Measurements from ENCODE around the gene RCAN1.

Gene RCAN1

DNA sequence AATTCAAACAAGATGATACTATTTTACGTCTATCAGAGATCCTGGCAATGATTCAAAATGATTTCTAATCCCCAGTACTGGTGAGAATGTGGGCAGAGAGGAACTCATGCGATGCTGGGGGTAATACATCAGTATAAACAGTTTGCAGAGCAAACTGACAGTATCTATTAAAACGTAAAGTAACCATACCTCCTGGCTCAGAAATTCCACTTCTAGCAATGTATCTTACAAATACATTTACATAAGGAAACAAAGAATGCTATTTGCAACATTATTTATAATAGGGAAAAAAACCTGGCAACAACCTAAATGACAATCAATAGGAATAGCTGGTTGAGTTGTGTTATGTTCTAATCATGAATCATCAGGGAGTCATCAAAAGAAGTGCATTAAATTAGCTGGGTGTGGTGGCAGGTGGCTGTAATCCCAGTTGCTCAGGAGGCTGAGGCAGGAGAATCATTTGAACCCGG, 15.9 kb downstream of the RCAN1 start:
- DNase-seq (ENCODE audit: low read depth): no peak

DNA sequence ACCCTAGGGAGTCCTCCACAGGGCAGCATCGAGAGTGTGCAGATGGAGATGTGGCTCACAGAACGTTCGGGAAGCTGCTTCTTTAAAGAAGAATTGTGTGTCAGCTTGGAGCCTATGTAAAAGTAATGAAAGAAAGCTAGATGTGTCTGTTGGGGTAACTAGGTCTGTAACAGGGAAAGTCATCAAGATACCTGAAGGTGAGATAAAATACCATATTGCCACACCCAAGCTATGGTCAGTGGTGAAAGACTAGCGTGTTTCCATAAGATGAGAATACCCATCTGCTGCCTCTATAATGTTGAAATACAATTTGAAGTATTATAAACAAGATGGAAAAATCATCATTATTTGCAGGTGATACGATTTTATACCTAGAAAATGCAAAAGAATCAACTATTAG, 17.5 kb downstream of the RCAN1 start:
- no peak for DNase-seq (ENCODE audit: low read depth)

DNA sequence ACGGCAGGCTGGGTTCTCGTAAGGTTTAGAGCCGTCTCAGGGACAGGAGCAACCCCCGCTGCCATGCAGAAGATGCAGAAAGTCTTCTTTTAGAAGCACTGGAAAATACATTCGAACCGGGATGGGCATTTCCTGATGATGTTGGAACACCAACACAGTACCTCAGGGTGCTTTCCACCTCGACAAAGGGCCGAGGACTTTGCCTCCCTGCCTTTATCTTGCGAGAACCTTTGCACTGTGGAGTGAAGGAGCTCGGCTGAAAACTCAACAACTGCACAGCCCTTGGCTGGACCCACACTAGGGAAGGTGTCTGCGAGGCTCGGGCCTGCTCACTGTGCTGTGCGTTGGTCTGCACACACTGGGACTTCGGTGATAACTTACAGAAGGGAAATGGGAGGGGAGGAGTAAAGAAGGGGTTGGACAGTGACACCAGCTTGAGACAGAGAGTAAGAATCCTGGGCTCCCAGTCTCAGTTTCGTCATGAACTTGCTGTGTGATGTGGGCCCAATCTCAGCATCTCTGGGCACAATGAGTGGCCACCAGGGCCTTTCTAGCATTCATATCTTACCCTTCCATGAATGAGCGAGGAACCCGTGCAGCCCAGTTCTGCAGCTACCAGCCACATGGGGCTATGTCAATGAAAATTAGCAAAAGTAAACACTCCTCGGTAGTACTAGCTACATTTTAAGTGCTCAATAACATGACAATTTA, 18.2 kb downstream of the RCAN1 start:
- DNase-seq (ENCODE audit: low read depth): no peak

DNA sequence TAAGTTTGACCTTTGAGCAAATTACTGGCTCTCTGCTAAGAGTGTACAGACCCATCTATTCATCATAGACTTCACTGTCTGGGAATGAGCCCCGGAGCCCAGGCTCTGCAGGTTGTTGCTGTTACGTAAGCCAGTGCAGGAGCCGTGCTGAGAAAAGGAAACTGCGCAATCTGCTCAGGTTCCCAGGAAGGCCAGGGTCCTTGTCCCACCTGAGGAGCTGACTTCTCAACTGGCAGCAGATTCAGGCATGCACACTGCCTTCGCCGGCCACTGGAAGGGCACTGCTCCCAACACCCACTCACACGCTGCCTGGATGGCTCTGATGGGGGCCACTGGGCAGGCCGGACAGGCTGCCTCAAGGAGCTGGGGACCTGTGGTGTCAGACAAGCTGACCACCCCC, 19.5 kb downstream of the RCAN1 start:
- no peak for DNase-seq (ENCODE audit: low read depth)

DNA sequence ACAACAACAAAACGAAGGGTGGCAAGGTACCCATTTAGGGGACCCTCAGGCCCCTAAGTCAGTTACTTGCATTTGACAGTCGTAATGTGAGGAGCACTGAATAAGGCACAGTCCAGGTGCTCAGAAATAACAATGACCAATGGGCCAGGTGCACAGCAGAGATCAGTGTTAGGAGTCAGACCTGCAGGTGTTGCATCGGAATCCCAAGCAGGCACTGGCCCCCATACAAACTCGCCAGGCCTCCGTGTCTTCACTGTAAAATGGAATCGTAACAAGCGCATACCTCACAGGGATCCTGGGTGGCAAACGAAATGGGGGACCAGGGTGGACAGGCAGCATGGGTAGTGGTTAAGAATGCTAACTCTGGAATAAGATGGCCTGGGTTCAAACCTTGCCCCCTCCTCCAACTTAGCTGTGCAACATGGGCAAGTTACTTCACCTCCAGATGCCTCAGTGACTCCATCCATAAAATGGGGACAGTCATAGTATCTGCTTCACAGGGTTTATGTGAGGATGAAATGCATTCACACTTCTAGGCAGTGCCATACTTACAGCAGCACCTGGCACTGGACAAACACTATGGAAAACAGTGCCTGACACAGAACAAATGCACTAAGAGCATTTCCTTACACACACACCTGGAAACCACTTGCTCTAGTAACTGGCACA, 20.2 kb downstream of the RCAN1 start:
- no peak for DNase-seq (ENCODE audit: low read depth)

DNA sequence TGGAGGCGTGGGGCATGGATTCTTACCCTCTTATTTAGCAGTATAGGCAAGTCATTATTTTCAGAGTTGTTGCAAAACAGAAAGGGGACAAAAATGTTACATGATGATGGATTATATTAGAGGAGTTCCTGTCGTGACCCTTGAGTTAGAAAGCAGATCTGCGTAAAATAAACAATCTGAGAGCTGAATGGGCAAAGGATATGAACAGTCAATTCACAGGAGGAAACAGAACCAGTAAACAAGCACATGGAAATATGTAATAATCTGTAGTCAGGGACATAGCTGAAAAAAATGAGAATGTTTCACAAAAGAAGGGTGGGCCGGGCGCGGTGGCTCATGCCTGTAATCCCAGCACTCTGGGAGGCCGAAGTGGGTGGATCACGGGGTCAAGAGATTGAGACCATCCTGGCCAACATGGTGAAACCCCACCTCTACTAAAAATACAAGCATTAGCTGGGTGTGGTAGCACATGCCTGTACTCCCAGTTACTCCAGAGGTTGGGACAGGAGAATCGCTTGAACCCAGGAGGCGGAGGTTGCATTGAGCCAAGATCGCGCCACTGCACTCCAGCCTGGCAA, 20.9 kb downstream of the RCAN1 start:
- DNase-seq (ENCODE audit: low read depth): no peak

DNA sequence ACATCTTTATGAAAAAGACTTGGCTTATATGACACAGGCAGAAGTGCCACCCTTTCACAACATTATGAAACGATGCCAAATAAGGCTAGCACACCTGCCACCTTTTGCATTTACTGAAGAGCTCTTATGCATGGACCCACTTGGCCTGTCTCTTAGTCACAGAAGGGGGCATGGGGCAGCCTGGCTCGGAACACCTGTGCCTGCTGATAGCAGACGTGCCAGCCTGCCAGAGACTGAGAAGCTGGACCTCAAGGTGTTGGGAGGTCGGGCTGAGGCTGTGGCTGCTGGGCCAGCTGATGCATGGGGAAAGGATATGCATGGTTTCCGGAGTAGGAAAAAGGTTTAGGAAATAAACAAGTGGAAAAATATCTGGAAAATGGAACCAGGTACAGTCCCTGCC, 21.5 kb downstream of the RCAN1 start:
- no peak for DNase-seq (ENCODE audit: low read depth)

DNA sequence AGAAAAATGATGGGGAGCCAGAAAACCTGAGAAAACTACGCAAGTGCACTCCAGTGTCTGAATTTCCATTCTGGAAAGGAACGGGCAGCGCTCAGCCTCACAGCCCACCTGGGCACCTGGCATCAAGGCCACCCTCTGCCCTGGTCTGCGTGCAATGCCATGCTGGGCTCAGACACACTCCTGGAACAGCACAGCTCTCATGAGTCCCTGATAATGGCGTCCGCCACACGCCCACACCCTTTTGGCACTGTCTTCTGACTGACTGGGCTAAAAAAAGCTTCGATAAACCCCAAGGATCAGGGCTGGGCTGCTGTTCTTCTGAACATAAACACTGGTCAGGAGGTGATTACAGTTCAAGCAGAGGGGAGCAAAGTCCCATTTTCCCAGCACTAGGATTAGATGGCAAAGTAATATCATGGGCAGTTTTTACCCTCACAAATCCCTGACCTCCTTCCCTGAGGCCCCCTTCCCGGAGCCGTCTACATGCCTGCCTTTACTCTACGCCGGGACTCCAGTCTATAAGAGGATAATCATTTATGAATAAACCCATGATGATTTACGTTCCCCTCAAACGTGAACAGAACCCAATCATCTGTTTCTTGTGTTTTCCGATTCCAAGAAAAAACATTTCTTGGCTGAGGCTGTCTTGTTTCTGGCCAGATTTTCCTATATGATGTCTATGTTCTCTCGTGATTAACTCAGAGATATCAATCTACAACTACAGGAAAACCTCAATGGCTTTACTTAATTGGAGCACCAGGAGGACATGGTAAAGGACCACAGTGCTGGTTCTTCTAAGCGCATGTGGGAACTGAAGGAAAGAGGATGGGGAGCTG, 22.6 kb downstream of the RCAN1 start:
- DNase-seq (ENCODE audit: low read depth): no peak

DNA sequence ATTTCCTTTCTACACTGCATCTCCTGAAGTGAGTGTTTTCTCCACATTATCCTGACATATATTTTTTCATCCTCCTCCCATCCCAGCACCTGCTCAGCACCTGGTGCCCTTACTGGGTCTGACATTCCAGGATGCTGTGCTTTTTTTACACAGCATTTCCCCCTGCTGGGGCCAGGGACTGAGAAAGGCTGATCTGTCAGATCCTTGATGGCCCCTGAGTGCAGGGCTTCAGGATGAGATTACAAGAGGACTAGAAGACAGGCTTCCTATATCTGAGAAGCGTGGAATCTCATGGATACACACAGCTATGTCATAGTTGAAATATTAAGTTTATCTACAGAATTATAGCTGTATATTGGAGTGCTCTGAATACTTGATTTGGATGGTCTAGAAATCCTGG, 24.4 kb downstream of the RCAN1 start:
- DNase-seq (ENCODE audit: low read depth): no peak

DNA sequence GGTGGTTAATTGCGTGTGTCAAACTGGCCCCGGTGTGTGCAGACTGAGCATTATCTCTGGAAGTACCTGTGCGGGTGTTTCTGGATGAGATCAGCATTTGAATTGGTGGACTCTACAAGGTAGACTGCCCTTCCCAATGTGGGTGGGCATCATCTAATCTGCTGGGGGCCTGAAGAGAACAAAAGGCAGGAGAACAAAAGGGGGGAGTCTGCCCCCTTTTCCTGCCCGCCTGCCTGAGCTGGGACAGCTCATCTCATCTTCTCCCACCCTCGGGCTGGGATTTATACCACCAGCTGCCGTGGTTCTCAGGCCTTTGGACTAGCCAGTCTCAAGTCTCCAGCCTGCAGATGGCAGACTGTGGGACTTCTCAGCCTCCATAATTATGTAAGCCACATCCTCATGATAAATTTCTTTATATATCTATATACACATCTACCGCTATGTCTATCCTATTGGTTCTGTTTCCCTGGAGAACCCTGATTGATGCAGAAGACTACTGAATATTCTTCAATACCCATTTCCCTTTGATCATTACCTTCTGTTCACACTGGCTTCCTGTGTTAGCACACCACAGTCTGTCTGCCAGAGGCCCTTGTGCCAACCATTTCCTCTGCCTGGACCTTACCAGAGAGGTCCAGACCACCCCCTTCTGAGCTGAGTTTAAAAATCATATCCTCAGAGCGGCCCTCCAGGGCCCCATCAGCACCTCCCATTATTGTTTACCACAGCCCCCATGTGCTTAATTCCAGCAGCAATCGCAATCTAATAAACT, 25.2 kb downstream of the RCAN1 start:
- no peak for DNase-seq (ENCODE audit: low read depth)

DNA sequence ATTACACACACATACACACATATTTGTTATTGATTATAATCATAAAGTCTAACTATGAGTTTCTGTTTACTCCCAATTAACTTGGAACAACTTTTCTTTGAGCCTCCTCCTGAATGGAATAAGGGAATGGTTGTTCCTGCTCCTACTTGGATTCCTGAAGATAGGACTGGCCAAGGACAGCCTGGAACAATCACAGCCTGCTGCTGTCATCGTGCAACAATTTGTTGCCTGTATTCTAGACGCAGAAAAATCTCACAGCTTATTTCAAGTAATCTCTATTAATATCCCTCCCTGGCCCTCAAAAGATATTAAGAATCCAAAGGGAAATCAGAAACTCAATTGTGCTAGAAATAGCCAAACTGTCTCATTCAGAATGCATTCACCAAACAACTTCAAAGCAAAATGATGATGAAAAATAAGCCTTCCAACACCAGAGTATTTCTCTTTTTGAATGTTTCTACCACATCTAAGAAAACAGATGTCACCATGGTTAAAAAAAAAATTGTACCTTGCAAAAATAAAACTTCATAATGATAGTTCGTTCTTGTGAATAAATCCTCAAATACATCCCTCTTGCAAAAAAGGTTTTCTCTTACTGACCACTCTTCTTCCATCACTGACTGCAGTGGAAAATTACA, 30.9 kb downstream of the RCAN1 start:
- no peak for DNase-seq (ENCODE audit: low read depth)

DNA sequence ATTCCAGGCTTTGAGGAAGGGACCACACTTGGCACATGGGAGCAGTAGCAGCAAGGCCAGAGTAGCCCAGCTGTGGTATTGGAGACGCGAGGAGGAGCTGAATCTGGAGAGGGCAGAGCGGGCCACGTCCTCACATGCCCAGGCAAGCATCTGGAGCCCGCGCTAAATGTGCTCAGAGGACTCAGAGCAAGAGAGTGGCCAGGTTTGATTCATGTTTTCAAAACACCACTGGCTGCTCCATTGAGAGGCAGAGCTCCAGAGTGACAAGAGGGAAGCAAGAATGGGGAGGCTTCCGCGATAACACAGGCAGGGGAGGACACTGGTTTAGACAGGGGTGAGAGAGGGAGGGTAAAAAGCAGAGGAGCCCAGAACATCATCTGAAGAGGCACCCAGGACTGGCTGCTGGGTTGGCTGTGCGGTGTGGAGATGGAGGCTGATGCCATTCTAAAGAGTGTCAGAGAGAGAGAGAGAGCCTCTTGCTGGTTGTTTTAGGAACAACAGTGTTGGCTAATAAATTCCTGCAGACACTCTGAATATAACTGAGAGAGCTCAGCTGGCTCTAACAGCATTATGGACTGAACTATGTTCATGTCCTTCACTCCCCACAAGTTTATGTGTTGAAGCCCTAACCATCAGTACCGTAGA, 32.3 kb downstream of the RCAN1 start:
- DNase-seq (ENCODE audit: low read depth): no peak

DNA sequence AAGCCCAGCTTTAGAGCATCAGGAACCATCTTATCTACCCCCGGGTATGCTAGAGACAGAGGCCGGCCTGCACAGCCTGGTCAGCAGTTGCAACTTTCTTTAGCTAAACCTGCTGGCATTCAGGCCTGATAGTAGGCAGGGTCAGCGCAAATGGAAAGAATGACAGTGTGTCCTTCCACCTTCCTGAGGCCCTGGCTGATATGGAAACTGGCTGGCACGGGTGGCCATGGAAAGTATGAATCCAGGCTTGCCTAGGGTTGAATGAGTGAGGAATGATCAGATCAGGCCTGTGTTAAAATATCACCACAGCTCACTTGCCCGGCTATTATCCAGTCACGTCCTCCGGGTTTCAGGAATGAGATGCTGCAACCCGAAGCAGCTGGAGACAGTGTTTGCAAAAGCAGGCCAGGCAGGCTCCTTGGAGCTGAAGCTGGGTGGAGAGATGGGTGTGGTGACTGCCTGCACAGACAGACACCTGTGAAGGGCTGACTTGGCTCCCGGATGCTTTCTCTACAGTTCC, 34.7 kb downstream of the RCAN1 start:
- DNase-seq (ENCODE audit: low read depth): no peak

DNA sequence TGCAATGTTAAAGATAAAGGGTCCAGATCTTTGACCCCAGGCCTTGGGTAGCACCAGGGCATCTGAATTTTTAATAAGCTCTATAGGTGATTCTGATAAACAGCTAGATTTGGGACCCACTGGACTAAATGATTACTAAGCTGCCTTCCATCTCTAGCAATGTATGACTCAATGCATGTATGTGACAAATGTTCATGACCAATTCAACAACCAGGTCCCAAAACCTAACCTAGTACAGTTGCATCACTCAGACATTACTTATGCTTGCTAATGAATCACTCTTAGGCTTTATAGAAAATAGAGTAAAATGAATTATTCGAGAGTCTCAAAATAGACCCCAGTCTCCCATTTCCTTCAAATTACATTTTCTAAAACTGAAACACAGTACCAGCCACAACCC, 35.5 kb downstream of the RCAN1 start:
- DNase-seq (ENCODE audit: low read depth): no peak

DNA sequence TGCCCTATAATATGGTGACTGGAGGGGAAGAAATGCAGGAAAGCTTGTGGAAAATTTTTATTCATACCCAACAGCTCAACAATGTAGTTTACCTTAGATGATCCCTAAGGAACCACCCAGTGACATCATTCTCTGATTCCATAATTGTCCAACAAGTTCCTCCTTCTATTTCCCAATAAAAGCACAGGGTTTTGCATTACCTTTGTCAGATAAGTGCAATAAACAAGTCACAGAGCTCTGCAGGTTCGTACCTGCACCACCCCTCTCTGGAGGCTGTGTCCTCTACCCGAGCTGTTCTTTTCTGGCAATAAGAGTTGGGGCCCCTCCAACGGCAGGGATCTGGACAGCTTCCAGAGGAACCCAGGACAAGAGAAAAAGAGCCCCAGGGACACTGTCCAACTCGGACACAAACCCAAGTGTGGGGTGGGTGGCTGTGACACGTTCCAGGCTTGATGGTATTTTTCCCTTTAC, 38.8 kb downstream of the RCAN1 start:
- no peak for DNase-seq (ENCODE audit: low read depth)

DNA sequence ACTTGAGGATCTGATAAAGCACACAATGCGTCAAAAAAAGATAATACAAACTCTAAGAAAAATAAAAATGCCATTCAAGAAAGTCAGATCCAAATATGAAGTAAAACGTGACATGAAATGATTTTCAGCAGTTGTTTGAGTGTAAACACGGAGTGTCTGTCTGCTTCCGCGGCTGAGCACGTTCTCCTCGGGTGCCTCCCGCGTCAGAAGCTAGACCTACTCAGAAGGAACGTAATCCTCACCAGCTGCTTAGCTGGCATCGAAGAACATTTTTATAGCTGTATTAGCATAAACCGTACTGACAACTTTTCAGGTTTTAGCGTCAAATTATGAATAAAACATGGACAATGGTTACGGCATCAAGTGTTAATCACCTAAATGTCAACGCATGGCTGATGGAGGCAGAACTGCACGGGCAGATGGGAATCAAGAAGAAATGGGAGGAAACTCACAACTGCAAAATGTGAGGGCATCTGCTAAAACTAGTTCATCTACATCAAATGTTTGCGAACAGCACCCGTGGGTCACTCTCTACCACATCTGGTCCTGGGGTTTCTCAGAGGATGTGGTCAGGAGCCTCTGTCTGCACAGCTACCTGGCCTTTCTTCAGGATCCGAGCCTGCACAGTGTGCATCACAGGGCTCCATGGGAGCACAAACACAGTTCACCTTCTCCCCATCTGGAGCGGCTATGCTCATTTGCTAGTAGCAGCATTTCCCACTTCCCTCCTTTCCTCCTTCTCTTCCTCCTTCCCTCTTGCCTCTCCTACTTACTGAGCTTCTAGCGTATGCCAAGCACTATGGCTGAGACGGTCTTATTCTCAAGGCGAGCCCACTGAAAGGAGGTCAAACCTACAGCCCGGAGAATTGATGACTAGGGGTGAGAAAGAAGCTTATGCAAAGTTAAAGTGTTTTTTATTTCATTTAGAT, 40.0 kb downstream of the RCAN1 start:
- no peak for DNase-seq (ENCODE audit: low read depth)

DNA sequence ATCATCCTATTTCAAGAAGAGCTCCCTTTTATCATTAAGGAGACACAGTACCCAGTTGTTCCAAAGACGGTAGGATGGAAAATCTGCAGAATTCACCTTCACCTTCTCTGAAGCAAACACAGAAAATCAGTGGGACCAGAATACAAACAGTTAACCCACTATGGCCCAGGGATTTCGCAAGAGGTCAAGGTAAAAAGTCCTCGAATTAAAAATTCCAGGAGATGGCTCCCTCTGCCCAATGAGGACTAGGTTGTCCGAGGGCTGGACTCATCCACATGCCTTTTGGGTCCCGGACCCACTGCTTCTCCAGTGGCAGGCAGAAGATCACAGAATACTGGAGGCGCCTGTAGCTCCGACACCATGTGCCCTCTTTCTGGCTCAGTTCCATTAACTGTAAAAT, 42.9 kb downstream of the RCAN1 start:
- no peak for DNase-seq (ENCODE audit: low read depth)

DNA sequence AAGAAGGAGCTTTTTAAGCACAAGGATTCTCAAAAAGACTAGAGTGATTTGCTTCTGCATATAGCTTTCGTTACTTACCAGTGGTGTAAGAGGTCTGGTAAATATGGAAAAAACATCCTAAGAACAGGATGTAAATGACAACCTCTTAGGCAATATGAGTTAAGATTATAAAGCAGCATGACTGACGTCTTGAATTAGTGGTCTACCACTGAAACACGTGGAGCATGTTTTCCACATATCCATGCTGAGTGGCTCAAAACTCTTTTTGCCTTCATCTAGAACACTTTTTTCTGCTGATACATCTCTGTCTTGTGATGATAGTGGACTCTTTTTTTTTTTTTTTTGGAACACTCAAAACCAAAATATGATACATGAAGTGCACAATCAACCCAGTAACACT, 44.6 kb downstream of the RCAN1 start:
- no peak for DNase-seq (ENCODE audit: low read depth)

DNA sequence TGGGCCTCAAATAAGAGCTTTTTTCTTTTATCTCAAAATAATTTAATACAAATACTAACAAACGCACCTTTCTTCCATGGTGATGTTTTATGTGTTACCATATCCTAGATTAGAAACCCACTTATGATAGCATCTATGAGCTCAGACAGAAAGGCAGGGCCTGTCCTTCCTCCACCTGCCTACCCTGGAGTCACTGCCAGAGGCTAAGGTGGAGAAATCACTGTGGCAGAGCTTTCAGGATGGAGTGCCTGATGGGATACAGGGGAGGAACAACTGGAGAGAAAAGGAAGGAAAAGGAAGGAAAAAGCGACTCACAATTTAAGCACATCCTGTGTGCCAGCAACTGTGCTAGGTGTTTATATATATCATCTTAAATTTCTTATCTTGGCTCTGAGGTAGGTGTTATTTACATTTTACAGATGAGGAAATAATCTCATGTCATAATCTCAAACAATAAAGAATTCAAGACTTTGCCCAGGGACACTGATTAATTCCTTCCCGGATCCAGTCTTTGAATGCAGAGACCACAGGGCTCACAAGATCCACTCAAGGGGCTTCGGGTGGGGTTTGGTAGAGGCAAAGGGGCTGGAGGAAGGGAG, 45.4 kb downstream of the RCAN1 start:
- no peak for DNase-seq (ENCODE audit: low read depth)
